Transverse colon (tissue), 4 donors: Measurements from ENCODE around the gene IL17C. TPM values are rescaled to one million over a fixed set of nuclear protein-coding genes. Genes with fewer than 3 reads are reported as not detected.

Experiments used
- DNase-seq: peaks from one replicate; pipeline ENCODE4 v3.0.0-alpha.2; 2019
- H3K27ac ChIP-seq, 4 donors: fragments of 200-600 bp; sonication (generic); 2 replicates each; pipeline ENCODE4 v1.5.1; 2016 to 2018; ENCODE audit warnings: inconsistent platforms in 4 of 4
- H3K27me3 ChIP-seq: fragments of 200-600 bp; sonication (generic); 2 replicates; pipeline ENCODE4 v1.5.1; 2017; ENCODE audit warnings: inconsistent platforms
- H3K36me3 ChIP-seq, 4 donors: fragments of 200-600 bp; sonication (generic); 2 replicates each; pipeline ENCODE4 v1.5.1; 2017 to 2019; ENCODE audit warnings: inconsistent platforms in 4 of 4
- H3K4me1 ChIP-seq, 4 donors: fragments of 200-600 bp; sonication (generic); 2 replicates each; pipeline ENCODE4 v1.5.1; 2017 to 2020; ENCODE audit warnings: inconsistent platforms in 4 of 4
- H3K4me3 ChIP-seq, 4 donors: fragments of 200-600 bp; sonication (generic); 1 replicate in 1 of 4; 2 replicates in 3 of 4; pipeline versions ENCODE4 v1.5.1 to v1.6.1; 2017 to 2019; ENCODE audit warnings: inconsistent platforms in 4 of 4
- H3K9me3 ChIP-seq, 2 donors: fragments of 200-600 bp; sonication (generic); 2 replicates each; pipeline ENCODE4 v1.5.1; 2017 to 2019; ENCODE audit warnings: inconsistent platforms in 2 of 2
- EP300 ChIP-seq: sonication (generic); formaldehyde crosslinking; IDR thresholded peaks from one replicate; pipeline ENCODE4 v1.6.1; 2017; ENCODE audit warnings: antibody characterized with exemption, low read depth
- POLR2A ChIP-seq: fragments of 450-650 bp; IDR thresholded peaks from one replicate; pipeline ENCODE4 v1.6.1; 2016; ENCODE audit warnings: antibody characterized with exemption, mild to moderate bottlenecking, moderate library complexity
- POLR2AphosphoS5 ChIP-seq, 3 donors: sonication (generic); formaldehyde crosslinking; IDR thresholded peaks; one replicate each; pipeline ENCODE4 v1.6.1; 2016; ENCODE audit warnings: antibody characterized with exemption in 3 of 3
- WGBS, 2 donors: methylation state at CpG; one replicate each; pipeline ENCODE4 v1.1.5; 2018; ENCODE audit warnings: low coverage in 1 of 2; 5-methylcytosine and 5-hydroxymethylcytosine counted together
- in situ Hi-C, 4 donors: fragments of 200-750 bp; cut with MboI; loops; one replicate each; pipeline versions ENCODE4 v1.15.0 to v1.15.1; 2017; ENCODE audit warnings: low sequenced_read_pairs in 3 of 4, low pct_ligation_motif_present in 1 of 4, low pct_unique_long_range_greater_than_20kb in 1 of 4
- intact Hi-C: fragments of 100-400 bp; cut with DNase I; formaldehyde crosslinking; loops from one replicate; pipeline ENCODE4 v1.15.1; 2023; ENCODE audit warnings: low total_unique reads
- total RNA-seq, 4 donors: library from RNA; depleted of rRNA; stranded (reverse); fragments of >200 nt; gene quantifications; one replicate each; pipeline ENCODE4 v1.1.0, GENCODE V29; 2016
- TF ChIP-seq, protein P1 (sequence below), 5 experiments: fragments of 200-600 bp in 3 of 5; fragments of 450-650 bp in 2 of 5; sonication (generic) in 3 of 5; IDR thresholded peaks; 1 replicate in 2 of 5; 2 replicates in 3 of 5; pipeline ENCODE4 v1.5.1; 2016 to 2017; ENCODE audit warnings: antibody characterized with exemption in 5 of 5, inconsistent platforms in 3 of 5, mild to moderate bottlenecking in 2 of 5, moderate library complexity in 1 of 5

The IL17C gene
- total RNA-seq, 4 donors from 2014 or later, result not detected

DNA sequence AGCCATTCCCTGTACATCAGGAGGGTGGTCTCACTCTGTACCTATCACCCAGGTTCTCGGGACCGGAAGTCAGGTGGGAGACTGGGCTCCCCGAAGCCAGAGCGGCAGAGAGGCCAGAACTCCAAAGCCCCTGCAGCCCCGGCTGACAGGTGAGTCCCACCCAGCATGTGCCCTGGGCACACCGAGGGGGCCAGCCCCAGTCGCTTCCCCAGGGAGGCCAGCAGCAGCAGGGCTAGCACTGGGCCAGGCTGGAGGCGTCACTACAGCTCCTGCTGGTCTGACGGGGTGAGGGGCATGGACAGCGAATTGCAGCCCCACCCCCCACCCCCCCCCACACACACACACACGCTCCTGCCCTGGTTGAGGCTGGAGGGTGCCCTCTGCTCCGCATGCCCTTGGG is 7.9 kb upstream of the IL17C start:
- intact Hi-C loops (no loop called here), in situ Hi-C loops (no loop called here)
- TF ChIP-seq, protein P1, sequence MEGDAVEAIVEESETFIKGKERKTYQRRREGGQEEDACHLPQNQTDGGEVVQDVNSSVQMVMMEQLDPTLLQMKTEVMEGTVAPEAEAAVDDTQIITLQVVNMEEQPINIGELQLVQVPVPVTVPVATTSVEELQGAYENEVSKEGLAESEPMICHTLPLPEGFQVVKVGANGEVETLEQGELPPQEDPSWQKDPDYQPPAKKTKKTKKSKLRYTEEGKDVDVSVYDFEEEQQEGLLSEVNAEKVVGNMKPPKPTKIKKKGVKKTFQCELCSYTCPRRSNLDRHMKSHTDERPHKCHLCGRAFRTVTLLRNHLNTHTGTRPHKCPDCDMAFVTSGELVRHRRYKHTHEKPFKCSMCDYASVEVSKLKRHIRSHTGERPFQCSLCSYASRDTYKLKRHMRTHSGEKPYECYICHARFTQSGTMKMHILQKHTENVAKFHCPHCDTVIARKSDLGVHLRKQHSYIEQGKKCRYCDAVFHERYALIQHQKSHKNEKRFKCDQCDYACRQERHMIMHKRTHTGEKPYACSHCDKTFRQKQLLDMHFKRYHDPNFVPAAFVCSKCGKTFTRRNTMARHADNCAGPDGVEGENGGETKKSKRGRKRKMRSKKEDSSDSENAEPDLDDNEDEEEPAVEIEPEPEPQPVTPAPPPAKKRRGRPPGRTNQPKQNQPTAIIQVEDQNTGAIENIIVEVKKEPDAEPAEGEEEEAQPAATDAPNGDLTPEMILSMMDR (IDR thresholded peaks at IDR 0.05), result no peak
- TF ChIP-seq POLR2AphosphoS5 (IDR thresholded peaks at IDR 0.05), result no peak
- no peak for TF ChIP-seq POLR2A
- Histone ChIP-seq H3K27me3 (peaks cover 10% of the 10 kb centered on the region), H3K4me1 (peaks cover 4 to 17% (median 15%) of the 10 kb centered on the region in 4 donors), H3K9me3 (no peaks in the 10 kb centered on the region), H3K4me3 (no peak overlapping the region), H3K36me3 (peaks cover 0 to 23% (median 7%) of the 10 kb centered on the region in 4 donors), H3K27ac (no peak overlapping the region)
- DNase-seq, result no peak
- whole genome bisulfite sequencing, 2 donors, result 90% methylated on average over 9 of the region's 12 CpGs; no CpG with 5 or more reads in 1 of the 2 donors

DNA sequence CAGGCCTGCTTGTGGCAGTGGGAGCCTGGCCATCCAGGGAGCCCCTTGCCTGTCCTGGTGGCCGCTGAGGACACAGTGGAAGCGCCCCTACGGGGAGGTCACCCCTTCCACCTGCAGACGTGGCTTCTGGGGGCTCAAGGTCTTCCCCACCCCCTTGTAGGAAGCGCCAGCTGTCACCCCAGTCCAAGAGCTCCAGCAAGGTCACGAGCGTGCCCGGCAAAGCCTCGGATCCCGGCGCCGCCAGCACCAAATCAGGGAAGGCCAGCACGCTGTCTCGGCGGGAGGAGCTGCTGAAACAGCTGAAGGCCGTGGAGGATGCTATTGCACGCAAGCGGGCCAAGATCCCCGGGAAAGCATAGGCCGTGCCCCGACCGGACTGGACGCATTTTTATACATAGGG is 7.4 kb upstream of the IL17C start:
- no peaks in the 10 kb centered on the region for H3K9me3 ChIP-seq
- in situ Hi-C loops (no loop called here), intact Hi-C loops (no loop called here)
- H3K36me3 ChIP-seq, result peaks cover 0 to 23% (median 7%) of the 10 kb centered on the region in 4 donors
- H3K27ac ChIP-seq, result no peak overlapping the region
- no peak for DNase-seq
- no peak for TF ChIP-seq POLR2A
- no peak for TF ChIP-seq EP300
- TF ChIP-seq, protein P1 (IDR thresholded peaks at IDR 0.05), result no peak
- peaks cover 4 to 17% (median 15%) of the 10 kb centered on the region in 4 donors for H3K4me1 ChIP-seq
- H3K4me3 ChIP-seq, result no peak overlapping the region
- H3K27me3 ChIP-seq, result peaks cover 15% of the 10 kb centered on the region
- 92% methylated on average over 23 of the region's 23 CpGs; no CpG with 5 or more reads in 1 of the 2 donors for WGBS, 2 donors

DNA sequence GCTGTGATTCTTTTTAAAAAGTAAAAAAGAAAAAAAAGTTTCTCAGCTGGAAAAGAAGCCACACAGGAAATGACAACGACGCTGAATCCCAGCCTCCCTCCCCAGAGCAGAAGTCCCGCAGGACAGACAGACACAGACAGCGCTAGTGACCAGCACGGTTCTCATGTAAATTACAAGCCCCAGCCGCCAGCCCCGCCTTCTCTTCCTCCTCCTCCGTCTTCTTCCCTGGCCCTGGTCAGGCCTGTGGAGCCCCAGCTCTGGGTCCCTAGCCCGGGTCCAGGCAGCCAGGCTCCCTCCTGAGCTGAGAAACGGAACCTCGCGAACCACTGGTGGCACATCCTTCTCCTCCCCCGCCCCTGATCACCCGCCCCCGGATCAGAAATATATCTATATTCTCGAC is 7.0 kb upstream of the IL17C start:
- TF ChIP-seq POLR2A, result no peak
- TF ChIP-seq, protein P1 (IDR thresholded peaks at IDR 0.05), result no peak
- no peak for TF ChIP-seq EP300
- TF ChIP-seq POLR2AphosphoS5 (IDR thresholded peaks at IDR 0.05), result no peak
- H3K27ac ChIP-seq, result no peak overlapping the region
- 70 to 83% methylated on average over 8 to 16 of the region's 16 CpGs for WGBS, 2 donors
- H3K4me3 ChIP-seq, result no peak overlapping the region
- peaks cover 4 to 17% (median 15%) of the 10 kb centered on the region in 4 donors for H3K4me1 ChIP-seq
- peaks cover 18% of the 10 kb centered on the region for H3K27me3 ChIP-seq
- intact Hi-C loops, result no loop called here
- H3K9me3 ChIP-seq, result no peaks in the 10 kb centered on the region
- in situ Hi-C loops, result no loop called here
- H3K36me3 ChIP-seq, result peaks cover 0 to 23% (median 7%) of the 10 kb centered on the region in 4 donors
- no peak for DNase-seq

DNA sequence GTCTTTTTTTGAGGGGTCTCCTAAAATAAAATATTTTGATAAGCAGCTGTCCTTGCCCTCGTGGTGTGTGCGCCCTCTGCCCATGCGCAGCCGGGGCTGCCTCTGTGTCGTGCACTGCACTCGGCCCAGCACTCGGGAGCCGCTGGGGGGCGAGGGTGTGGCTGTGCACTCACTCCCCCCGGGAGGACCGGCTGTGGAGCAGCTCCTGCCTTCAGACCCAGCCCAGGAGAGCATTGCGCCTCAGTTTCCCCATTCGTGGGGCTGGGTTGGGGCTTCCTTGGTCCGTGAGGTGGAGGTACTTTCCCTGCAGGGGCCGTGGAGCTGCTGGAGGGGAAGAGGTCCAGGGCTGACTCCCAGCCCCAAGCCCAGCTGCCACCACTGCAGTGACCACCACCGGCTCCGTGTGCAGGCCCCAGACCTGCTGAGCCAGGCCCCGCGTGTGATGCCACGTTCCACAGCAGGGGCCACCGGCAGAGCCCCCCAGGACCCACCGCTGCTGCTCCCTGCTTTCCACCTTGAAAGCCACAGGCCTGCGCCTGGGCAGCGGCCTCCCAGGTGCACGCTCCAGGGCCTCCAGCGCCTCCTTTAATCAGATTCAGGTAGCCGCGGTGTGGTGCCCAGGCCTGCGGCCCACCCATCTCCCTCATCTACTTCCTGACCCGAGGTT is 6.3 kb upstream of the IL17C start:
- TF ChIP-seq, protein P1 (IDR thresholded peaks at IDR 0.05), result no peak
- TF ChIP-seq EP300, result no peak
- TF ChIP-seq POLR2AphosphoS5 (IDR thresholded peaks at IDR 0.05), result no peak
- no peak for TF ChIP-seq POLR2A
- H3K27ac ChIP-seq, result no peak overlapping the region
- H3K27me3 ChIP-seq, result peaks cover 24% of the 10 kb centered on the region
- no peak overlapping the region for H3K4me3 ChIP-seq
- no peaks in the 10 kb centered on the region for H3K9me3 ChIP-seq
- WGBS, 2 donors, result 91% methylated on average over 22 of the region's 30 CpGs; no CpG with 5 or more reads in 1 of the 2 donors
- no peak for DNase-seq
- in situ Hi-C loops, result no loop called here
- H3K36me3 ChIP-seq, result peaks cover 0 to 23% (median 7%) of the 10 kb centered on the region in 4 donors
- intact Hi-C loops, result no loop called here
- peaks cover 4 to 17% (median 15%) of the 10 kb centered on the region in 4 donors for H3K4me1 ChIP-seq
